DND-41 (cell line): ENCODE data around the gene DNAH8.

Experiments used
- CTCF ChIP-seq: IDR thresholded peaks from 2 replicates; pipeline ENCODE4 v1.5.1; 2012; ENCODE audit warnings: borderline replicate concordance, low read length, moderate library complexity, mild to moderate bottlenecking; ENCODE audit not compliant: poor library complexity, severe bottlenecking; ENCODE audit errors: extremely low read depth
- EZH2 ChIP-seq: IDR thresholded peaks from 3 replicates; pipeline ENCODE4 v1.6.1; 2012; ENCODE audit warnings: borderline replicate concordance, low read depth, mild to moderate bottlenecking, moderate library complexity, low read length, inconsistent platforms; ENCODE audit not compliant: severe bottlenecking

- no peak for TF ChIP-seq CTCF
- TF ChIP-seq EZH2 = no peak
Measured at GRCh38 chr6:39040080-39040673, 325.1 kb downstream of the DNAH8 start.
